ENCODE results near the gene EFNB2. TPM values are rescaled to one million over a fixed set of nuclear protein-coding genes. Genes with fewer than 3 reads are reported as not detected.

EFNB2 gene
- polyA plus RNA-seq, 3 donors from 2014 or later = 0.17 TPM; not detected in 2

DNA sequence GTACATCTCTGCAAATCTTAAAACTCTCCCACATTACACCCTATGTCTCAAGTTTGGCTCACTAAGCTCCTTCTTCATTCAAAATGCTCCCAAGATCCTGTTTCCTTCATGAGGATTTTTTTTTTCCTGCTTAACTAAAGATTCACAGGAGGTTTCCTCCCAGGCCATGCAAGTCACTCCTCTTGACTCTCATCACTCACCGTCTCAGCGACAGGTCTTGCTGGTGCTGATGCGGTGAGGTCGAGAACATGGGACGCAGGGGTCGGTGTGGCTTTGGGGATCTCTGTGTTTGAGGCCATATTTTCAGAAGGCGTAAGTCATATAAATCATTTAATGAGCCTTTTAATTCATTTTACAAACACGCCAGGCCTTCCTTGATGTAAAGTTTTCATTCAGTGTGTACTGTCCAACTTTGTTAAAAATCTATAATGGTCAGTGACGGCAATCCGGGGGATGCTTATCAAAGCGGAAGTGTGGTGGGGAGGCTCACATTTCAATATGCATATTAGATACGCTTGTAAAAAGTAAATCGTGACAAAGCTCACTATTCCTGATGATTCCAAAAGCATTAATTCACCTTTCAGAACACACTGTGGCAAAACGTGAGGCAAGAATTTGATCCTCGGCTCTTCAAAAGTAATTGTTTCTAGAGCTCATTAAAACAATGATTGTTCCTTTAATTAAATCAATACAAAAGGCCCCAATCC, 20.4 kb downstream of the EFNB2 start:
- Mint-ChIP-seq H3K27ac (no peak overlapping the region), H3K36me3 (no peaks in the 10 kb centered on the region), H3K4me3 (no peak overlapping the region), H3K4me1 (no peaks in the 10 kb centered on the region), H3K9me3 (no peaks in the 10 kb centered on the region), H3K27me3 (ENCODE audit: low read depth in 3 of 3) (peaks cover 4 to 14% (median 5%) of the 10 kb centered on the region in 3 donors)
- DNase-seq = no peak

DNA sequence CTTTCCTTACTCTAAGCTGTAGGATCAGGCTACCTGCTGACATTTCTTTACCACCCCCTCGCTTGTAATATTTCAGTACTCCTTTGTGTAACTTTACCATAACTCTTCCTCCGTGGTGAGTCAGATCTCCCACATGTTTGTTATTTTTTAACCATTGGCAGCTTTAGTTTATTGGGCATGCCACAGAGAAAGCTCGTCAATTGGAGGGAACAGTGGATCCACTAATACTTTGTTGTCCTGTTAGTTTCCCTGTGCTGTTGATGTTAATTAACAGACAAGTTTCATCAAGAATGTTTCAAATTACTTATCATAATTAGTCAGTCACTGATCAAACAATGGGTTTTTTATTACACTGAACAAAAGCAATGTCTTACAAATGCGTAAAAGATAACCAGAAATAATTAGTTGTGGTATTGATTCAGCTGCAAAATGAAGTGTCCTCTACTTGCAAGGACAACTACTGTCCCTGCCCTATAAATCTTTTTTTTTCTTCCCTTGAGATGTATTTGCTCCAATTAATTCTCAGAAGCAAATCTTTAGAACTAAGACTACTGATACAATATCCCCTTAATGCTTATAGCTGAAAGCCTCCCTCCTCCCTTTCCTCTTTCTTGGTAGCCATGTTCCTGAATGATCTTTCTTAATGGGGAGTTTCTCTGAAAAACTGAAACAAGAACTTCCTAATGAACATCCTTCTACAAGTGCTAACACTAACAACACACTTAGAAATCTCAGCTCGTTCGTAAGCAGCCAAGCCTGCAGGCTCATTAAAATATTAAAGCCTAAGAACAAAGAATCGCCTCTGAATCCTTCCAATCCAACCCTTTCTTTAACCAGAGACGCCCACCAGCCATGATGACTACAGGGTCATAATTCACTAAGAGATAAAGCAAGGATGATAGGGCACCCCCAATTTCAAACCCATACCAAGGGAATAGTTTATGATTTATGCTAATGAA, 22.2 kb downstream of the EFNB2 start:
- no peak for DNase-seq
- Mint-ChIP-seq H3K4me3 (no peak overlapping the region), H3K4me1 (no peaks in the 10 kb centered on the region), H3K9me3 (no peaks in the 10 kb centered on the region), H3K36me3 (no peaks in the 10 kb centered on the region), H3K27ac (no peak overlapping the region), H3K27me3 (ENCODE audit: low read depth in 3 of 3) (peaks cover 3 to 14% (median 6%) of the 10 kb centered on the region in 3 donors)

GRCh38 chr13:106507560-106508274, 27.7 kb downstream of the EFNB2 start:
- Mint-ChIP-seq H3K27me3 (ENCODE audit: low read depth in 3 of 3) (peaks cover 2 to 11% (median 6%) of the 10 kb centered on the region in 3 donors), H3K4me1 (no peaks in the 10 kb centered on the region), H3K36me3 (no peaks in the 10 kb centered on the region), H3K9me3 (no peaks in the 10 kb centered on the region), H3K4me3 (no peak overlapping the region), H3K27ac (no peak overlapping the region)
- DNase-seq = no peak

GRCh38 chr13:106506286-106506685, 29.2 kb downstream of the EFNB2 start:
- DNase-seq = no peak
- Mint-ChIP-seq H3K36me3 (no peaks in the 10 kb centered on the region), H3K27ac (no peak overlapping the region), H3K4me3 (no peak overlapping the region), H3K9me3 (no peaks in the 10 kb centered on the region), H3K4me1 (no peaks in the 10 kb centered on the region), H3K27me3 (ENCODE audit: low read depth in 3 of 3) (peaks cover 2 to 17% (median 6%) of the 10 kb centered on the region in 3 donors)

GRCh38 chr13:106505732-106506131, 29.7 kb downstream of the EFNB2 start:
- Mint-ChIP-seq H3K27me3 (ENCODE audit: low read depth in 3 of 3) (peaks cover 2 to 17% (median 3%) of the 10 kb centered on the region in 3 donors), H3K9me3 (no peaks in the 10 kb centered on the region), H3K4me3 (no peak overlapping the region), H3K36me3 (no peaks in the 10 kb centered on the region), H3K27ac (no peak overlapping the region), H3K4me1 (no peaks in the 10 kb centered on the region)
- DNase-seq = no peak

- no peak for DNase-seq
- Mint-ChIP-seq H3K9me3 (no peaks in the 10 kb centered on the region), H3K4me1 (peaks cover under 1 to 2% of the 10 kb centered on the region in 2 donors), H3K4me3 (no peak overlapping the region), H3K27ac (no peak overlapping the region), H3K36me3 (no peaks in the 10 kb centered on the region), H3K27me3 (ENCODE audit: low read depth in 3 of 3) (peaks cover 2 to 17% (median 5%) of the 10 kb centered on the region in 3 donors)
These were observed 30.2 kb downstream of the EFNB2 start for GRCh38 chr13:106505295-106505694.

DNA sequence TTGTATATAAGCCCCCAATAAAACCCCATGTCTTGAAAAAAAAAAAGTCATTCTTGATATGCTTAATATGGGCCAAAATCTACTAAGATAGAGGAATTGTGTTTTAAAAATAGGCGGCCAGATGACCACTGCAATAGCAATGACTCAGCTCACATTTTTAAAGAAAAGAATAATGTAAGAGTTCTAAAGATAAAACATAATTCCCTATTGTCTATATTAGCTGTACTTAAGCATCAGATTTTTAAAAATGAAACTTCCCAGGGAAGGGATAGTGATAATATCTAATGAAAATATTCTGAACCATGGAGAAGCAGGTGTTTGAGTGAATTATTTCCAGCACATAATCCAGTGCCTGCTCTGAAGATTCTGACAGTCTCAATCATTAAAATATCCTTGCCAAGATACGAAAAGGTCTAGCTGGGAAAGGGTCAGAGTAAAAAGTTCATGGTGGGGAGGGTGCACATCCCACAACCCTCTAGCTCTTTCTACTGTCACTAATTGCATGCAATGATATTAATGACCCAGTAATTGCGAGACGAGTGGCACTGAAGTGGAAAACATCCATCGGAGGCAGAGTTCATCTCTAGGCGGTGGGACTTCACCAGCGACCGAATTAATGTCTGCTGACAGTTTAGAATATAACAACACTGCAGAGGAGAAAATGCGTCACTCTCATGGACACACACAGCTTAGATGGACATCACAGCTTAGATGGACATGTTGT, 31.6 kb downstream of the EFNB2 start:
- Mint-ChIP-seq H3K4me3 (no peak overlapping the region), H3K9me3 (no peaks in the 10 kb centered on the region), H3K36me3 (no peaks in the 10 kb centered on the region), H3K27ac (no peak overlapping the region), H3K27me3 (ENCODE audit: low read depth in 3 of 3) (peaks cover 2 to 20% (median 5%) of the 10 kb centered on the region in 3 donors), H3K4me1 (peaks cover 6 to 12% of the 10 kb centered on the region in 2 donors)
- DNase-seq = no peak

- H3K27me3 Mint-ChIP-seq (ENCODE audit: low read depth in 3 of 3) = peaks cover 5 to 20% (median 6%) of the 10 kb centered on the region in 3 donors
These were observed 32.2 kb downstream of the EFNB2 start for GRCh38 chr13:106503272-106503671.

DNA sequence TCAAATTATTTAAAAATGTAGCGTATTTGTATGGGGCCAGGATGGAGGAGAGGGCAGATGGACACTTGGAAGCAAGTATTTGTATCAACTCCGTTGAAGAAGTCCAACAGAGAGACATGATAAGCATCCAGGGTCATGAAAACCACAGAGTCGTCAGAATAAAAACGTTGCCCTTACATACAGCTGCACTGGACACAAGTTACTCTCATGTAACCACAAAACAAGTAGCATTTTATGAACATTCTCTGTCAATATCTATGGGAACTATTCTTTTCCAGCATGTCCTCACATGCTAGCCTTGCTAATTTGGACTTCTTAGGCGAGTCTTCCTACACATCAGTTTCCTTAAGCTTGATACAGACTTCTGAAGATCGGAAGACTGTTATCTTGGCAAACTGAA, 35.0 kb downstream of the EFNB2 start:
- Mint-ChIP-seq H3K27ac (no peak overlapping the region), H3K36me3 (no peaks in the 10 kb centered on the region), H3K9me3 (no peaks in the 10 kb centered on the region), H3K4me3 (no peak overlapping the region), H3K27me3 (ENCODE audit: low read depth in 3 of 3) (peaks cover 8 to 24% (median 14%) of the 10 kb centered on the region in 3 donors), H3K4me1 (peaks cover 6 to 12% of the 10 kb centered on the region in 2 donors)
- DNase-seq = no peak

More at GRCh38 chr13:106503272-106503671, 32.2 kb downstream of the EFNB2 start:
- no peak overlapping the region for H3K4me3 Mint-ChIP-seq
- H3K9me3 Mint-ChIP-seq = no peaks in the 10 kb centered on the region
- H3K4me1 Mint-ChIP-seq = peaks cover 6 to 12% of the 10 kb centered on the region in 2 donors
- no peak for DNase-seq
- no peaks in the 10 kb centered on the region for H3K36me3 Mint-ChIP-seq
- H3K27ac Mint-ChIP-seq = no peak overlapping the region

DNA sequence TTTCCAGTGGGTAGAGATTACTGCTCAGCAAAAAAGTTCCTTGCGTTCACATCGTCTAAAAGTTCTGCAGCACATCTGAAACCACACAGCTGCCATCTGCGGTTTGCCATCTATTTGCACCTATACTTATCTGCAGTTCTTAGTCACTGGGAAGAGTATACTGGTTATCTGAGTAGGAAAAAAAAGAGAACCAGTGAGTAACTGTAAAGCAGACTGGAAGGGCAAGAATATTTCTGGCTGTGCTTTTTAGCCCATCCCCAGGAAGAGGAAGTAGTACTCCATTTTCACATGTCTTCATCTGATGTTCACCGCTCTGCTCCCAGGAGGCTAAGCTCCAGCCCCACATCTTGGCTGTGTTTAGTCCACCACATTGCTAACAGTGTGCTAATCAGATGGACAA, 35.6 kb downstream of the EFNB2 start:
- H3K27ac Mint-ChIP-seq = no peak overlapping the region
- peaks cover 8 to 24% (median 14%) of the 10 kb centered on the region in 3 donors for H3K27me3 Mint-ChIP-seq (ENCODE audit: low read depth in 3 of 3)
- no peak for DNase-seq
- no peak overlapping the region for H3K4me3 Mint-ChIP-seq
- no peaks in the 10 kb centered on the region for H3K36me3 Mint-ChIP-seq
- peaks cover 6 to 12% of the 10 kb centered on the region in 2 donors for H3K4me1 Mint-ChIP-seq
- no peaks in the 10 kb centered on the region for H3K9me3 Mint-ChIP-seq

DNA sequence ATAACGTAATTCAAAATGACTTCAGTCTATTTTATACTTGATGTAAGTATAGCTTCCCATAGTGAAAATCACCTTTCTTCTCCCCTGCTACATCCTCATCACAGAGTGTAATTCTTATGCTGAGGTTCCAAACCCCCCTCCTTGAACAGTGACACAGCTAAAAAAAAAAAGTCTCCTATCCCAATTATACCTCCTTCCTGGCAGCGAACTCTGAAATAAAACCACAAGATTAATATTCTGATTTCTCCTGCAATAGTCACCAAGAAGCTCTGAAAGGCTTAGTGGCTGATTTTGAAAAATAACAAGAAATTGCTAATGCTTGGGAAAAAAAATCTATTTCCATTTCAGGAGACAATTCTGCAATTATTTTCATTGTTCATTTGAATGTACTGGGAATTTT, 36.3 kb downstream of the EFNB2 start:
- H3K9me3 Mint-ChIP-seq = no peaks in the 10 kb centered on the region
- no peak overlapping the region for H3K27ac Mint-ChIP-seq
- H3K4me3 Mint-ChIP-seq = no peak overlapping the region
- H3K36me3 Mint-ChIP-seq = no peaks in the 10 kb centered on the region
- H3K27me3 Mint-ChIP-seq (ENCODE audit: low read depth in 3 of 3) = peaks cover 6 to 24% (median 14%) of the 10 kb centered on the region in 3 donors
- no peak for DNase-seq
- H3K4me1 Mint-ChIP-seq = peaks cover 6 to 12% of the 10 kb centered on the region in 2 donors

DNA sequence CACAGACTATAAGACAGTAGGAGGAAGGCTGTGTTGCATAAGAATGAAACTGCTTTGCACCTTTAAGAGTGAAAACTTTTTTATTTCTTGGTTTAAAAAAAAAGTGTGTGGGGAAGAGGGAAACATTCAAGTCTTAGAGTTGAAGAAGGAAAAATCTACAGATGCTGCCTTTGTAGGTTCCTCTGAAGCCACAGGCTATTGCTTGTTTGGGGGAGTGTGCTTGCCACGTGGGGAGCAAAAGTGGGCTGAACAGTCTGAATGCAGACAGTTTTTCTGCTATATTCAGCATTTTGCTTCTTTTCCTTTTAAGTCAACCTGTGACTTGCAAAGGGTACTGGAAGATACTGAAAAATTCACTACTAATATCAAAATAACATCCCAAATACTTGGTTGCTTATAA, 36.9 kb downstream of the EFNB2 start:
- peaks cover 7 to 28% (median 15%) of the 10 kb centered on the region in 3 donors for H3K27me3 Mint-ChIP-seq (ENCODE audit: low read depth in 3 of 3)
- DNase-seq = no peak
- H3K4me1 Mint-ChIP-seq = peaks cover 10 to 18% of the 10 kb centered on the region in 2 donors
- H3K9me3 Mint-ChIP-seq = no peaks in the 10 kb centered on the region
- H3K27ac Mint-ChIP-seq = no peak overlapping the region
- H3K4me3 Mint-ChIP-seq = no peak overlapping the region
- H3K36me3 Mint-ChIP-seq = no peaks in the 10 kb centered on the region

DNA sequence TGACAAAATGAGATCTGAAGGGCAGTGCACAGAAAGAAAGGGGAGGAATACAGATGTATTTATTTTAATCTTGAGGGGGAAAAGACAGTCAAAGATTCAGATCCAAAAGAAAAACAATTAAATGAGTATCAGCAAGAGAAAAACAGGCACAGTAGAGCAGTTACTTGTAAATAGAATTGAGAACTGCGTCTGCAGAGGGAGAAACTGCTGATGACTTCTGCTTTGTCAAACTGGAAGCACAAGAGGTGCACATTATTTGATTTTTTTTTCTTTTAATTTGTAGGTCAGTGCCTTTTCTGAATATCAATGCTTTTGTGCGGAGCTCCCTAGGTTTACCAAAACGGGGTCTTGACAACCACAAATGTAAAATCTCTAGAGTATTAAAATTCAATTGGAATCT, 37.3 kb downstream of the EFNB2 start:
- peaks cover 11 to 29% (median 18%) of the 10 kb centered on the region in 3 donors for H3K27me3 Mint-ChIP-seq (ENCODE audit: low read depth in 3 of 3)
- no peaks in the 10 kb centered on the region for H3K9me3 Mint-ChIP-seq

More for the DNA sequence above, 37.3 kb downstream of the EFNB2 start:
- no peaks in the 10 kb centered on the region for H3K36me3 Mint-ChIP-seq
- H3K4me3 Mint-ChIP-seq = no peak overlapping the region
- no peak overlapping the region for H3K27ac Mint-ChIP-seq
- DNase-seq = no peak
- H3K4me1 Mint-ChIP-seq = peaks cover 14 to 22% of the 10 kb centered on the region in 2 donors
